H1 (cell line): Measurements from ENCODE around the gene LENG1.

Source experiments
- BRCA1 ChIP-seq: IDR thresholded peaks from 2 replicates; pipeline ENCODE4 v1.6.1; 2012; ENCODE audit warnings: low read depth, low read length, improper control_type of control experiment
- EZH2 ChIP-seq: fragments of 200-600 bp; sonication (generic); IDR thresholded peaks from 2 replicates; pipeline ENCODE4 v1.7.1; 2012; ENCODE audit warnings: low read depth, mild to moderate bottlenecking, moderate library complexity, low read length, inconsistent platforms; ENCODE audit not compliant: severe bottlenecking
- POLR2AphosphoS5 ChIP-seq: IDR thresholded peaks from 2 replicates; pipeline ENCODE4 v1.6.1; 2011; ENCODE audit warnings: low read depth, low read length
- SP1 ChIP-seq: IDR thresholded peaks from 2 replicates; pipeline ENCODE4 v1.6.1; 2011; ENCODE audit warnings: low read depth, low read length
- SP4 ChIP-seq: IDR thresholded peaks from 2 replicates; pipeline ENCODE4 v1.6.1; 2012; ENCODE audit warnings: low read length, inconsistent platforms
- SRF ChIP-seq: IDR thresholded peaks from 2 replicates; pipeline ENCODE4 v1.6.1; 2011; ENCODE audit warnings: mild to moderate bottlenecking, low read depth, low read length, moderate library complexity
- TF ChIP-seq, protein P1 (sequence below): IDR thresholded peaks from 2 replicates; pipeline ENCODE4 v1.6.1; 2012; ENCODE audit warnings: low read length, inconsistent platforms

GRCh38 chr19:54108496-54108895, 51.0 kb downstream of the LENG1 start:
- TF ChIP-seq SP4 (no peak), POLR2AphosphoS5 (no peak), EZH2 (no peak), SRF (no peak), SP1 (no peak), BRCA1 (no peak)
- TF ChIP-seq, protein P1, sequence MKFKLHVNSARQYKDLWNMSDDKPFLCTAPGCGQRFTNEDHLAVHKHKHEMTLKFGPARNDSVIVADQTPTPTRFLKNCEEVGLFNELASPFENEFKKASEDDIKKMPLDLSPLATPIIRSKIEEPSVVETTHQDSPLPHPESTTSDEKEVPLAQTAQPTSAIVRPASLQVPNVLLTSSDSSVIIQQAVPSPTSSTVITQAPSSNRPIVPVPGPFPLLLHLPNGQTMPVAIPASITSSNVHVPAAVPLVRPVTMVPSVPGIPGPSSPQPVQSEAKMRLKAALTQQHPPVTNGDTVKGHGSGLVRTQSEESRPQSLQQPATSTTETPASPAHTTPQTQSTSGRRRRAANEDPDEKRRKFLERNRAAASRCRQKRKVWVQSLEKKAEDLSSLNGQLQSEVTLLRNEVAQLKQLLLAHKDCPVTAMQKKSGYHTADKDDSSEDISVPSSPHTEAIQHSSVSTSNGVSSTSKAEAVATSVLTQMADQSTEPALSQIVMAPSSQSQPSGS = no peak
